HCT116 (cell line): ENCODE results near the gene ZSWIM5. TPM values are rescaled to one million over a fixed set of nuclear protein-coding genes. Genes with fewer than 3 reads are reported as not detected.

Experiments used
- ATAC-seq: fragments of 200-7000 bp; cut with Tn5 transposase; 2 replicates; pipeline ENCODE4 v1.9.1; 2020; ENCODE audit warnings: mild to moderate bottlenecking, moderate library complexity
- BruUV-seq: library from RNA; stranded (reverse); fragments of 400-500 nt; replicated peaks from 2 replicates; lab custom pipeline; 2021; lab: Mats Ljungman, UMichigan
- CTCF ChIA-PET: fragments of 300-600 bp; sonication (Branson Sonifier 250); formaldehyde crosslinking; loops from one replicate; lab custom pipeline; 2021; ENCODE audit warnings: antibody characterized with exemption; lab: Charles Lee
- POLR2A ChIA-PET: fragments of 300-600, 350-600 bp; sonication (Branson Sonifier 250); formaldehyde crosslinking; loops from one replicate; lab custom pipeline; 2021; ENCODE audit warnings: antibody characterized with exemption; lab: Charles Lee
- RAD21 ChIA-PET, 2 experiments: fragments of 300-600 bp; sonication (Branson Sonifier 250); formaldehyde crosslinking; loops; one replicate each; lab custom pipeline; 2023; ENCODE audit warnings: low total read pairs in 2 of 2; ENCODE audit not compliant: uncharacterized antibody in 2 of 2, unreplicated experiment in 2 of 2, low non-redundant PET in 1 of 2; lab: Charles Lee
- DNase-seq: peaks from one replicate; pipeline ENCODE4 v3.0.0-alpha.2; 2010; ENCODE audit warnings: low read depth, low spot score
- H2AFZ ChIP-seq: fragments of 200-600 bp; shearing (Covaris generic), sonication (generic); 2 replicates; pipeline ENCODE4 v1.6.1; 2017; ENCODE audit warnings: low read depth, mixed run types, mixed read lengths, antibody characterized with exemption, low read length; ENCODE audit not compliant: poor library complexity, severe bottlenecking
- H3K27ac ChIP-seq: 2 replicates; pipeline ENCODE4 v1.5.1; 2012; ENCODE audit warnings: low read depth, low read length
- H3K27me3 ChIP-seq: fragments of 200-600 bp; sonication (generic); 2 replicates; pipeline ENCODE4 v1.6.1; 2016; ENCODE audit warnings: mixed run types, low read length, mixed read lengths; ENCODE audit not compliant: insufficient read depth
- H3K36me3 ChIP-seq, 2 experiments: fragments of 200-500 bp in 1 of 2; fragments of 200-600 bp in 1 of 2; sonication (Bioruptor generic) in 1 of 2; sonication (generic) in 1 of 2; 2 replicates each; pipeline versions ENCODE4 v1.5.1 to v1.6.1; 2014 to 2016; ENCODE audit warnings: low read length in 2 of 2, inconsistent platforms in 1 of 2, mixed read lengths in 1 of 2, mixed run types in 1 of 2; ENCODE audit not compliant: insufficient read depth in 2 of 2, control insufficient read depth in 1 of 2
- H3K4me1 ChIP-seq, 2 experiments: fragments of 200-600 bp in 1 of 2; sonication (generic) in 1 of 2; 2 replicates each; pipeline versions ENCODE4 v1.5.1 to v1.6.1; 2012 to 2017; ENCODE audit warnings: low read length in 2 of 2, inconsistent platforms in 1 of 2, mild to moderate bottlenecking in 1 of 2, mixed read lengths in 1 of 2, mixed run types in 1 of 2, moderate library complexity in 1 of 2; ENCODE audit not compliant: insufficient read depth in 2 of 2, control insufficient read depth in 1 of 2
- H3K4me2 ChIP-seq: fragments of 200-600 bp; sonication (generic); 2 replicates; pipeline ENCODE4 v1.6.1; 2017; ENCODE audit warnings: mixed run types, low read length, mixed read lengths
- H3K4me3 ChIP-seq, 2 experiments: fragments of 200-600 bp in 1 of 2; sonication (generic) in 1 of 2; replicated peaks in 1 of 2; 2 replicates each; pipeline ENCODE4 v1.5.1; 2011 to 2016; ENCODE audit warnings: low read length in 2 of 2, control low read depth in 1 of 2, low read depth in 1 of 2, mild to moderate bottlenecking in 1 of 2, mixed read lengths in 1 of 2, mixed run types in 1 of 2
- H3K79me2 ChIP-seq: fragments of 200-600 bp; sonication (generic); 2 replicates; pipeline ENCODE4 v1.6.1; 2017; ENCODE audit warnings: mild to moderate bottlenecking, mixed run types, low read length, moderate library complexity, mixed read lengths; ENCODE audit not compliant: insufficient read depth
- H3K9ac ChIP-seq: fragments of 200-600 bp; sonication (generic); 2 replicates; pipeline ENCODE4 v1.6.1; 2016; ENCODE audit warnings: low read length, mixed read lengths
- H3K9me2 ChIP-seq: fragments of 200-600 bp; sonication (generic), shearing (Covaris generic); 2 replicates; pipeline ENCODE4 v1.6.1; 2017; ENCODE audit warnings: mixed run types, mild to moderate bottlenecking, moderate library complexity; ENCODE audit not compliant: insufficient read depth
- H3K9me3 ChIP-seq, 2 experiments: fragments of 200-500 bp in 1 of 2; fragments of 200-600 bp in 1 of 2; sonication (Bioruptor generic) in 1 of 2; sonication (generic) in 1 of 2; 2 replicates each; pipeline ENCODE4 v1.6.1; 2014 to 2017; ENCODE audit warnings: low read length in 2 of 2, mixed read lengths in 2 of 2, inconsistent platforms in 1 of 2, low read depth in 1 of 2, mild to moderate bottlenecking in 1 of 2, mixed run types in 1 of 2, moderate library complexity in 1 of 2; ENCODE audit not compliant: control insufficient read depth in 1 of 2, insufficient read depth in 1 of 2
- H4K20me1 ChIP-seq: fragments of 200-600 bp; sonication (generic), shearing (Covaris generic); 2 replicates; pipeline ENCODE4 v1.6.1; 2017; ENCODE audit warnings: mixed run types, mild to moderate bottlenecking, moderate library complexity; ENCODE audit not compliant: insufficient read depth
- JUND ChIP-seq: IDR thresholded peaks from 2 replicates; pipeline ENCODE4 v1.6.1; 2012
- YY1 ChIP-seq: IDR thresholded peaks from 2 replicates; pipeline ENCODE4 v1.6.1; 2011; ENCODE audit warnings: low read length, low read depth, moderate library complexity, mild to moderate bottlenecking; ENCODE audit not compliant: insufficient replicate concordance; ENCODE audit errors: extremely low read depth
- intact Hi-C: fragments of 100-400 bp; cut with micrococcal nuclease; formaldehyde crosslinking; loops from 2 replicates; pipeline ENCODE4 v1.10.0; 2022
- total RNA-seq: library from RNA; stranded (reverse); gene quantifications from one replicate; pipeline ENCODE4 v1.2.1, GENCODE V29; 2021; ENCODE audit not compliant: unreplicated experiment

The ZSWIM5 gene
- total RNA-seq, 1 experiment from 2014 or later, result 1.1 TPM

DNA sequence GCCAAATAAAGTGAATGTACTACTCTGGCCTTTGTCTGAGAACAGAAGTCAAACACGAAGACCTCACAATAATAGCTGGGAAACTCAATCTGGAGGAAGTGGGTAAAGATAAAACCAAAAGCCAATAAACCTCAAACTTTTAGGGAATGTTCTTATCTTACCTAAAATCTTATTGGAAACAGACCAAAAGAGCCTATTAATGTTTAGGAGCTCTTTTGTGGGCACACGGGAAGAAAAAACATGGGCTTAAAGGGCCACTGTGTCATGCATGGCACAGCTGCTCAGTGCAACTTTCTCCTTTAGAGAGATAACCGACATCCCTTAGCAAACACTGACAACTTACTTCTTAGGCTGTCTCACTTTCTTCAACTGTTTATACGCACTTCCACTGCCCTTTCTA lies 236.1 kb downstream of the ZSWIM5 start:
- Histone ChIP-seq H3K27ac (no peak overlapping the region), H3K9me2 (no peaks in the 10 kb centered on the region), H4K20me1 (no peaks in the 10 kb centered on the region), H3K36me3 (no peaks in the 10 kb centered on the region; a peak in 1 of 4 replicates), H3K4me2 (no peak overlapping the region), H3K27me3 (no peaks in the 10 kb centered on the region), H3K4me1 (peaks cover 10 to 14% of the 10 kb centered on the region in 2 experiments; a peak in 3 of 4 replicates), H3K79me2 (no peaks in the 10 kb centered on the region; the same call in 1 of the 2 replicates)
- ATAC-seq (no peak), DNase-seq (no peak)
- POLR2A ChIA-PET, result no interaction called here
- CTCF ChIA-PET, result no interaction called here
- RAD21 ChIA-PET, result no interaction called here
- BruUV-seq, result no TSS peak
- TF ChIP-seq YY1 (no peak), JUND (no peak)
- TF ChIP-seq, all 23 proteins: peak for 0
- no peaks in the 10 kb centered on the region for H3K9me3 ChIP-seq
- no peak overlapping the region for H3K9ac ChIP-seq
- H3K4me3 ChIP-seq, result no peak overlapping the region
- intact Hi-C loops, result no loop called here
- H2AFZ ChIP-seq, result no peak overlapping the region

Other genes with a start within 250 kb of the ZSWIM5 start
- 17.7 TPM for gene EIF2B3, start 220.0 kb downstream of the ZSWIM5 start, total RNA-seq
- 25.5 TPM for gene HECTD3, start 195.3 kb downstream of the ZSWIM5 start, total RNA-seq
- gene UROD, start 194.4 kb downstream of the ZSWIM5 start, total RNA-seq, result 73.7 TPM
- gene HPDL, start 120.3 kb upstream of the ZSWIM5 start, total RNA-seq, result not detected
- 11.5 TPM for gene TOE1, start 133.6 kb upstream of the ZSWIM5 start, total RNA-seq
- gene MUTYH, start 133.8 kb upstream of the ZSWIM5 start, total RNA-seq, result 44.8 TPM